GM19351 (cell line): ENCODE measurements around the gene NSD1.
A peak's percentile ranks its signal among the peaks of the same experiment; 100 is the strongest.

Experiments
- ATAC-seq: cut with Tn5 transposase; IDR thresholded peaks from one replicate; pipeline ENCODE4 v1.9.1; 2021; ENCODE audit warnings: mild to moderate bottlenecking, moderate library complexity; ENCODE audit not compliant: unreplicated experiment

The NSD1 gene, protein sequence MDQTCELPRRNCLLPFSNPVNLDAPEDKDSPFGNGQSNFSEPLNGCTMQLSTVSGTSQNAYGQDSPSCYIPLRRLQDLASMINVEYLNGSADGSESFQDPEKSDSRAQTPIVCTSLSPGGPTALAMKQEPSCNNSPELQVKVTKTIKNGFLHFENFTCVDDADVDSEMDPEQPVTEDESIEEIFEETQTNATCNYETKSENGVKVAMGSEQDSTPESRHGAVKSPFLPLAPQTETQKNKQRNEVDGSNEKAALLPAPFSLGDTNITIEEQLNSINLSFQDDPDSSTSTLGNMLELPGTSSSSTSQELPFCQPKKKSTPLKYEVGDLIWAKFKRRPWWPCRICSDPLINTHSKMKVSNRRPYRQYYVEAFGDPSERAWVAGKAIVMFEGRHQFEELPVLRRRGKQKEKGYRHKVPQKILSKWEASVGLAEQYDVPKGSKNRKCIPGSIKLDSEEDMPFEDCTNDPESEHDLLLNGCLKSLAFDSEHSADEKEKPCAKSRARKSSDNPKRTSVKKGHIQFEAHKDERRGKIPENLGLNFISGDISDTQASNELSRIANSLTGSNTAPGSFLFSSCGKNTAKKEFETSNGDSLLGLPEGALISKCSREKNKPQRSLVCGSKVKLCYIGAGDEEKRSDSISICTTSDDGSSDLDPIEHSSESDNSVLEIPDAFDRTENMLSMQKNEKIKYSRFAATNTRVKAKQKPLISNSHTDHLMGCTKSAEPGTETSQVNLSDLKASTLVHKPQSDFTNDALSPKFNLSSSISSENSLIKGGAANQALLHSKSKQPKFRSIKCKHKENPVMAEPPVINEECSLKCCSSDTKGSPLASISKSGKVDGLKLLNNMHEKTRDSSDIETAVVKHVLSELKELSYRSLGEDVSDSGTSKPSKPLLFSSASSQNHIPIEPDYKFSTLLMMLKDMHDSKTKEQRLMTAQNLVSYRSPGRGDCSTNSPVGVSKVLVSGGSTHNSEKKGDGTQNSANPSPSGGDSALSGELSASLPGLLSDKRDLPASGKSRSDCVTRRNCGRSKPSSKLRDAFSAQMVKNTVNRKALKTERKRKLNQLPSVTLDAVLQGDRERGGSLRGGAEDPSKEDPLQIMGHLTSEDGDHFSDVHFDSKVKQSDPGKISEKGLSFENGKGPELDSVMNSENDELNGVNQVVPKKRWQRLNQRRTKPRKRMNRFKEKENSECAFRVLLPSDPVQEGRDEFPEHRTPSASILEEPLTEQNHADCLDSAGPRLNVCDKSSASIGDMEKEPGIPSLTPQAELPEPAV (N-terminal part only)

DNA sequence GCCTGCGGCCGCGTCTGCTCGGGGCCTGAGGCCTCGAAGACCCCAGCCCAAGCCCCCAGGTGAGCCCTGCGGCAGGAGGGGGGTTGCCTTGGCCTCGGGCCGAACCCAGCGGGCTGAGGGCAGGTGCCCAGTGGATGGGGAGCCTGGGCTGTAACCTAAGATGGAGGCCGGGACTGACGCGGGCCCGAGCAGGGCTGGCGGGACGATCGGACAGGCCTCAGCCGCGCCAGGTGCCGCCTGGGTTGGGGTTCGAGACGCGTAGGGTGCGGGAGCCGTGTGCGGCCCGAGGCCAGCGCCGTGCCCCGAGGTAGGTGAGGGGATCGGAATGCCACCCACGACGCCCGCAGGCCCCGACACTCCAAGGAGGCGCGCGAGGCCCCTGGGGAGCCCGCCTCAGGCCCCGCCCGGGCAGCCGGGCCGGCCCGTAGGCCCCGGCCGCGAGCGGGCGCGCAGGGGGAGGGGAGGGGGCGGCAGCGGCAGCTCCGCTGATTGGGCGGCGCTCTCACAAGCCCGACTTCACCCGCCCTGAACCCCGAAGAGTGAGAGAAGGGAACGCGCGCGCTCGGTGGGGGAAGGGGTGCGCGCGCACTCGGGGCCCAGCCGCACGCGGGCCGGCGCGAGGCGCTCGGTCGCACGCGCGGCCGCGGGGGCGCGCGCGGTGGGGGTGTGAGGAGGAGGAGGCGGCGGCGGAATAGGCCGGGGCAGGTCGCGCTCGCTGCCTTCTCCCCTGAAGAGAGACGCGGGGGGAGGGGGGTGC is at the start of gene NSD1:
Gene NSD1, plus strand, starts transcription at position 678 of the 757 bp plus-strand sequence. CDS start 1,331 bp downstream, outside the sequence.
- peak; percentile 64 for ATAC-seq

DNA sequence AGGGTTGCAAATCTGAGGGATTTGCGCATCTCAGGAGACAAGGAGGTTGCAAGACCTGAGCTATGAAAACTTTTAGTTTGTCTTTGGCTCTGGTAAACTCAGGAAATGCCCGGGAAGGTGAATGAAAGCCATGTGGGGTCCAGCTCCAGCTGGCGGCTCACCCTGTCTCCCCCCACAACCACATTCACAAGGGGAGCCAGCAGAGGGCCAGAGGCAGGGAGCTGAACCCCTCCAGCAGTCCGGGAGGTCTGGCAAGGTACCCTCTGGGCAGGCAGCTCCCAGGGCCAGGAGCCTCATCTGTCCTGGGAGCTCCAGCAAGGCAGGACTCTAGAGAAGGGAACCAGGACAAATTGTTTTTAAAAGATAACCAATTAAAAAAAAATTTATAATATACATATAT is 49.4 kb upstream of the NSD1 start:
- no peak for ATAC-seq

DNA sequence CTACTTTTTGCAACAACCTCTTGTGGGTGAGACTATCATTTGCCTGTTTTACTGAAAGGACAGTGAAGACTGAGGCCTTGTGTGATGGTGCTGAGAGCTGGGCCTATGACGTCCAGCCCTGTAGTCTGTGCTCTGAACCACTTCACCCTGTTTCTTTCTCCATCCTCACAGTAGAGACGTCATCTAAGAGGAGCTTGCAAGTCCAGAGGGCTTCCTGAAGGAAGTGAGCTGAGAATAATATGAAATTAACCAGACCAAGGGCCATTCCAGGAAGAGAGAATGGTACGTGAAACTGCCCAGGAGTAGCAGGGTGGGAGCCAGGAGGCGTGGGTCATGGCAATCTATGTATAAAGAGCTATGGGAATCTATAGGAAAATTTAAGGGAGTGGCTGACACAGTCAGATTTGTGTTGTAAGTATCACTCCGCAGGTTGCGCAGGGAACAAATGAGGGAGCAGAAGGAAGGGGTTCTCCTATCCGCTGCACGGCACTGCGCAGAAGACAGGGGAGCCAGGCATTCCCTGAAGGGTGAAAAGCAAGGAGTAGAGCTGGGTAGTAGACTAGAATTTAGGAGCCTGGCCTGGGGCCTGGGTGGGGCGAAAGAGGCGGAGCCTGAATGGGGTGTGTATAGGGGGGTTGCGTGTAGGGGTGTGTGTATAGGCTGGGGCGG is 47.5 kb upstream of the NSD1 start:
- no peak for ATAC-seq

DNA sequence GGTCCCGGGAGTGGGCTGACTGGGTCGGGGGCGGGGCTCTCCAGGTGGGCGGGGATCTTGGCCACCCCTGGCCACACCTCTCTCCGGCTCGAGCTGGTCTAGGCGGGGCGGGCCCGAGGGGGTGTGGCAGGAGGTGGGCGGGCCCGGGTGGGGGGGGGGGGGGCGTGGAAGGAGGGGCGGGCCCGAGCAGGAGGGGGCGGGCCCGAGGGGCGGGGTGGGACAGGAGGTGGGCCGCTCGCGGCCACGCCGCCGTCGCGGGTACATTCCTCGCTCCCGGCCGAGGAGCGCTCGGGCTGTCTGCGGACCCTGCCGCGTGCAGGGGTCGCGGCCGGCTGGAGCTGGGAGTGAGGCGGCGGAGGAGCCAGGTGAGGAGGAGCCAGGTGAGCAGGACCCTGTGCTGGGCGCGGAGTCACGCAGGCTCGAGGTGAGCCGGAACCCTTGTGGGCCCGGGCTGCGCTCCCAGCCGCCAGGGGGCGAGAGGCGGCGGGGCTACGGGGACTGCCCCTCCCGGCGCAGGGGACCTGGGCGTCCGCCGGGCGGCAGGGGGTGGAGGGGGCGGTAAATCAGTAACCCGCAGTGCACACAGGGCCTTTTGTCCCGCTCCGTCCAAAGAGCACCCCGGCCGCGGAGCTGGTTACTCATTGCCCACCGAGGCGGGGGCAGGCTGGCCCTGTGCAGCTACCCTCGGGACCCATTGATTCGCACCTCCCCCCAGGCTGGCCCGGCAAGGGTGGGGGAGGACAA is 46.7 kb upstream of the NSD1 start, which contains the start of gene FGFR4:
Gene FGFR4, plus strand, starts transcription at position 262 of the 744 bp plus-strand sequence. CDS start 2,688 bp downstream, outside the sequence.
- ATAC-seq, result peak; percentile 62

DNA sequence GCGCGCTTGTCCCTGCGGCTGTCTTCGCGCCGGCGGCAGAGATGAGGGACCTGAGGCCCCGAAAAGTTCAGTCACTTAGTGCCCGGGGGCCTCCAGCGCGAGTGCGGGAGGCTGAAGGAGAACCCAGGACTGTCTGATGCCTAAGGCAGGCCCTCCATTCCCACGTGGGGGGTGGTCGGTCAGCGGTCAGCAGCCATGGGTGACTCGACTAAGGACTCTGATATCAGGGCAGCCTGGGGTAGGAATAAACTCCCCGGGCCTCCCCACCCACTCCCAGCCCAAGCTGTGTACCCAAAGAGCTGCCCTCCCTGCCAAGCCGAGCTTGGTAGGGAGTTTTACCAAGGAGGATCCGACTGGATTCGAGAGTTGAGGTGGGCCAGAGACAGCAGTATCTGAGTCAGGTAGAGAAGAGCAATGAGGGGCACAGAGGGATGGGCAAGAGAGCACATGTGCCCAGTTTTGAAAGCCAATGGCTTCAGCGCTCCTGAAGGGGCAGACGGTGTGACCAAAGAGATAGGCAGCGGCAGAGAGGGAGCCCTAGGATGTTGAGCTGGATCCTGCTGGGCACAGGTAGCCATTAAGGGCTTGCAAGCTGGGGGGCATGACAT is 46.1 kb upstream of the NSD1 start:
- ATAC-seq, result no peak

DNA sequence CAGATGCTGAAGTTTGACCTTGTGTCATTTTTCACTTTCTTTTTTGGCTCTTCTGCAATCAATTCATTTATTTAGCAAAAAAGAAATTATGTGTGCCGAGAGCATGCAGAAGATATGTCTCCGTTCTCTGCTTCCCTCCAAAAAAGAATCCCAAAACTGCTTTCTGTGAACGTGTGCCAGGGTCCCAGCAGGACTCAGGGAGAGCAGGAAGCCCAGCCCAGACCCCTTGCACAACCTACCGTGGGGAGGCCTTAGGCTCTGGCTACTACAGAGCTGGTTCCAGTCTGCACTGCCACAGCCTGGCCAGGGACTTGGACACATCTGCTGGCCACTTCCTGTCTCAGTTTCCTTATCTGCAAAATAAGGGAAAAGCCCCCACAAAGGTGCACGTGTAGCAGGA is 44.4 kb upstream of the NSD1 start:
- ATAC-seq, result no peak

DNA sequence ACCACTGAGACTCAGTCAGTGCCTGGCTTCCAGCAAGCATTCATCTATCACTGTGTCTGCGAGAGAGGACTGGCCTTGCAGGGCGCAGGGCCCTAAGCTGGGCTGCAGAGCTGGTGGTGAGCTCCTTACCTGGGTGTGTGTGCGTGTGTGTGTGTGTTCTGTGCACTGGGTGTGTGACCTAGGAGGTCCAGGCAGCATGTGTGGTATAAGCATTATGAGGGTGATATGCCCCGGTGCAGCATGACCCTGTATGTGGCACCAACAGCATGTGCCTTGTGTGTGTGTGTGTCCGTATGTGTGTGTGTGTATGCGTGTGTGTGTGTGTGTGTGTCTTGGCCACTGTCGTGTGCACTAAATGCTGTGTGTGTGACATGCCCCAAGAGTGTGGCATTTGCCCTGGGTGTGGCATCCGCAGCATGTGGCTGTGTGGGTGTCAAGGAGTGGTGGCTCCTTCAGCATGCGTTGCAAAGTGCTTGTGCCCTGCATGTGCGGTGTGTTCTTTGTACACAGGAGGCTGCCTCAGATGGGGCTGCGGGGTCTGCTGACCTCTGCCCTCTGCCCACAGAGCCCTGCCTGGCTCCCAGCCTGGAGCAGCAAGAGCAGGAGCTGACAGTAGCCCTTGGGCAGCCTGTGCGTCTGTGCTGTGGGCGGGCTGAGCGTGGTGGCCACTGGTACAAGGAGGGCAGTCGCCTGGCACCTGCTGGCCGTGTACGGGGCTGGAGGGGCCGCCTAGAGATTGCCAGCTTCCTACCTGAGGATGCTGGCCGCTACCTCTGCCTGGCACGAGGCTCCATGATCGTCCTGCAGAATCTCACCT is 43.5 kb upstream of the NSD1 start:
- no peak for ATAC-seq

DNA sequence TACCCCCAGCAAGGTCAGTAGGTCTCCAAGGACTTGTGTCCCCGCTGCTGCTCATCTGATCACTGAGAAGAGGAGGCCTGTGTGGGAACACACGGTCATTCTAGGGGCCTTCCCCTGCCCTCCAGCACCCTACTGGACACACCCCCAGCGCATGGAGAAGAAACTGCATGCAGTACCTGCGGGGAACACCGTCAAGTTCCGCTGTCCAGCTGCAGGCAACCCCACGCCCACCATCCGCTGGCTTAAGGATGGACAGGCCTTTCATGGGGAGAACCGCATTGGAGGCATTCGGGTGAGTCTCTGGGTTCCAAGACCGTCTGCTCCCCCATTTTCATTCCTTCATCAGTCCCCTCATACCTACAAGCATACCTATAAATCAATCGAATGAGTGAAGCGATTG is 42.8 kb upstream of the NSD1 start:
- no peak for ATAC-seq

DNA sequence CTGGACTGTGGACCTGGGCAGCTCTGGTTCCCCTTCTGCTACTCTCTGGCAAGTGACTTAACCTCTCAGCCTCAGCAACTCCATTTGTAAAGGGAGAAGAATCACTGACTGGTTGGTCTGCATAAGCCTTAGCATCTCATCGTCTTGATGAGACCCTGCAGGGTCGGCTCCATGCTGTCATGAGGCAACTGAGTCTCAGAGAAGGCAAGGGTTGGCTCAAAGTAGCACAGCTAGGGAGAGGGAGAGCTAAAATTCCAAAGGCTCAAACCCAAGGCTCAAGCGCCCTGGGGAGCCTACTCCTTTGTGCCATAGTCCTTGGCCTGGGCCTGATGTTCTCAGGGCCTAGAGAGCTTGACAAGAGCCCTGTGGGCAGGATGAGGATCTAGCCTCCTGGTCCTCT is 42.3 kb upstream of the NSD1 start:
- ATAC-seq, result no peak

DNA sequence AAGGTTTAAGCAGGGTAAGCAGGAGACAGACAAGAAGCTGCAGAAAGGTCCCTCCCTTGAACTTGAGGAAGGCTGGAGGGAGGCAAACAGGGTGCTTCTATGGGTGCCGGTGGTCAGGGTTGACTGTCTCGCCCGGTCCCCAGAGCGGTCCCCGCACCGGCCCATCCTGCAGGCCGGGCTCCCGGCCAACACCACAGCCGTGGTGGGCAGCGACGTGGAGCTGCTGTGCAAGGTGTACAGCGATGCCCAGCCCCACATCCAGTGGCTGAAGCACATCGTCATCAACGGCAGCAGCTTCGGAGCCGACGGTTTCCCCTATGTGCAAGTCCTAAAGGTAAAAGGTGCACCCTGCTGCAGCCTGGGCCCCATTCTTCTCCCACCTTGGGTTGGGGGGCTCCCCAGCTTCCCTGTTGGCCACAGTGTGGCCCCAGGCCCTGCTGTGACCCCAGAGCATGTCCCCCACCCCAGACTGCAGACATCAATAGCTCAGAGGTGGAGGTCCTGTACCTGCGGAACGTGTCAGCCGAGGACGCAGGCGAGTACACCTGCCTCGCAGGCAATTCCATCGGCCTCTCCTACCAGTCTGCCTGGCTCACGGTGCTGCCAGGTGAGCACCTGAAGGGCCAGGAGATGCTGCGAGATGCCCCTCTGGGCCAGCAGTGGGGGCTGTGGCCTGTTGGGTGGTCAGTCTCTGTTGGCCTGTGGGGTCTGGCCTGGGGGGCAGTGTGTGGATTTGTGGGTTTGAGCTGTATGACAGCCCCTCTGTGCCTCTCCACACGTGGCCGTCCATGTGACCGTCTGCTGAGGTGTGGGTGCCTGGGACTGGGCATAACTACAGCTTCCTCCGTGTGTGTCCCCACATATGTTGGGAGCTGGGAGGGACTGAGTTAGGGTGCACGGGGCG is 41.1 kb upstream of the NSD1 start:
- ATAC-seq, result no peak

DNA sequence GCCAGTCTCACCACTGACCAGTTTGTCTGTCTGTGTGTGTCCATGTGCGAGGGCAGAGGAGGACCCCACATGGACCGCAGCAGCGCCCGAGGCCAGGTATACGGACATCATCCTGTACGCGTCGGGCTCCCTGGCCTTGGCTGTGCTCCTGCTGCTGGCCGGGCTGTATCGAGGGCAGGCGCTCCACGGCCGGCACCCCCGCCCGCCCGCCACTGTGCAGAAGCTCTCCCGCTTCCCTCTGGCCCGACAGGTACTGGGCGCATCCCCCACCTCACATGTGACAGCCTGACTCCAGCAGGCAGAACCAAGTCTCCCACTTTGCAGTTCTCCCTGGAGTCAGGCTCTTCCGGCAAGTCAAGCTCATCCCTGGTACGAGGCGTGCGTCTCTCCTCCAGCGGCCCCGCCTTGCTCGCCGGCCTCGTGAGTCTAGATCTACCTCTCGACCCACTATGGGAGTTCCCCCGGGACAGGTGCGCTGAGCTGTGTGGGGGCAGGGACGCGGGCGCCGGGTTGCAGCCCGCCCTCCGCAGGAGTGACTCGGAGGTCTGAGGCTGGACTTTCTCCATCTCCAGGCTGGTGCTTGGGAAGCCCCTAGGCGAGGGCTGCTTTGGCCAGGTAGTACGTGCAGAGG is 40.4 kb upstream of the NSD1 start:
- no peak for ATAC-seq

DNA sequence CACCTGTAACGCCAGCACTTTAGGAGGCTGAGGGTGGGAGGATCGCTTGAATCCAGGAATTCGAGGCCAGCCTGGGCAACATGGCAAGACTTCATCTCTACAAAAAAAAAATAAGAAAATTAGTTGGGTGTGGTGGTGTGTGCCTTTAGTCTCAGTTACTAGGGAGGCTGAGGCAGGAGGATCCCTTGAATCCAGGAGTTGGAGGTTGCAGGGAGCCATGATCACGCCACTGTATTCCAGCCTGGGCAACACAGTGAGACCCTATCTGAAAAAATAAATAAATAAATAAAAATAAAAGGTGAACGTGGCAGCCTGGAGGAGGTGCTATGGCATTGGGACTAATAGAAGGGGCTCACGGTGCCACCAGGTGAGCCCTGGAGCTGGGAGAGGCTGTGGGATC is 39.8 kb upstream of the NSD1 start:
- ATAC-seq, result no peak

DNA sequence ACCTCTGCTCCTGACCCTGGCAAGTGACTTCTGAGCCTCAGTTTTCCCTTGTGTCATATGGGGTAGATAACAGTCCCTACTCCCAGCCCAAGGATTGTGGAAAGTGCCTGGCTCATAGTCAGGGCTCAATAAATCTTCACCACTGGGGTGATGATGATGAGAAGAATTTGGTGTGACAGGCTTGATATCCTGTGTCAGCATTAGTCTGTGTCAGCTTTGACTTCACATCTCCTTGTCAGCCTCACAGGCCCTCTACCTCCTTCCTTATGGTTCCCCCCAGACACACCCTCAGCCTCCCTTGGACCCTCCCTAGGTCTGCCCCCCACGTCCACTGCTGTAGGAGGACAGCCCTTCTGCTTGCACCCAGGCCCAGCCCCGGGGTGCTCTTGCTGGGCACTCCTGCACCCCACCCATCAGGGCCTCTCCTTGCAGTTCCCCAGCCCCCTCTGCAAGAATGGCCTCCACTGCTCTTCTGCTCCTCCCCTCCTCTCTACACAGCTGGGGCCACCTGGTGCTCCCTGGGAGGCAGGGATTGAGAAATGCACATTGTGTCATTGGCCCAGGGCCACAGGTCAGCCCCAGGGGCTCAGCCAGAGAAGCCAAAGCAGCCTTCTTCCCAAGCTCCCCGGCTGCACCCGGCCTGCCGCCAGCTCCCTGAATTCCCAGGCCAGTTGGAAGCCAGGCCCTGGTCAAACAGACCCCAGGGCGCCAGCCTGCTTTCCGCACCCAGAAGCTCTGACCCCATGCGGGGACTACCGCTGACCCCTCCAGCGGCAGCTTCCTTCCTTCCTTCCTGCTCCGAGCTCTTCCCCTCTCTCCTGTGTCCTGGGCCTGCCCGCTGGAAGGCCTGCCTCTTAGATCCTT is 39.1 kb upstream of the NSD1 start:
- ATAC-seq, result no peak

DNA sequence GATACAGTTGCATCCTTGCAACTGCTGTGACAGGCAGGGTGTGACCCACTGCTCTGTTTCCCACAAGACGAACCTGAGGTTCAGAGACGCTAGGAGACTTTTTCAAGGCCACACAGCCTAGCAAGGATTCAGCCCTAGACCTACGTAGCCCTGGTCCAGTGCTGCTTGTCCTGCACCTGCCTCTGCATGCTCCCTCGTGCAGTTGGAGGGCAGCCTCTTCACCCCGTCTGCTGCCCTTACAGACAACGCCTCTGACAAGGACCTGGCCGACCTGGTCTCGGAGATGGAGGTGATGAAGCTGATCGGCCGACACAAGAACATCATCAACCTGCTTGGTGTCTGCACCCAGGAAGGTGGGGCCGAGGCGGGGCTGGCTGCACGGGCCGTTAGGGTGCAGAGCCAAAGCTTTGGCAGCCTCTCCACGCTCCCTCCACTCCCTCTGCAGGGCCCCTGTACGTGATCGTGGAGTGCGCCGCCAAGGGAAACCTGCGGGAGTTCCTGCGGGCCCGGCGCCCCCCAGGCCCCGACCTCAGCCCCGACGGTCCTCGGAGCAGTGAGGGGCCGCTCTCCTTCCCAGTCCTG is 38.4 kb upstream of the NSD1 start:
- no peak for ATAC-seq
